ENCODE data around the gene KRTAP5-7. TPM values are rescaled to one million over a fixed set of nuclear protein-coding genes. Genes with fewer than 3 reads are reported as not detected.

Gene KRTAP5-7
- total and polyA plus RNA-seq, 2 of the 8 experiments (the other 6 are each of a cell fraction or from before 2014, with no cell fraction given), result not detected

GRCh38 chr11:71505001-71505400 is 22.1 kb upstream of the KRTAP5-7 start:
- WGBS, 2 experiments (ENCODE audit: extremely low coverage in 1 of 2, insufficient coverage in 1 of 2, insufficient read length in 1 of 2, insufficient replicate concordance in 2 of 2, low coverage in 1 of 2, low lambda C conversion rate in 2 of 2, missing lambda C conversion rate in 1 of 2), result 94% methylated on average over 2 of the region's 2 CpGs; no CpG with 5 or more reads in 1 of the 2 experiments
- H4K91ac ChIP-seq (replicated peaks; ENCODE audit: insufficient read length, low read length), result no peak overlapping the region
- no peaks in the 10 kb centered on the region for H3K27me3 ChIP-seq (replicated peaks in 1 of 4; ENCODE audit: control insufficient read depth in 3 of 4, extremely low read depth in 1 of 4, insufficient read depth in 3 of 4, low read length in 3 of 4)

More at GRCh38 chr11:71505001-71505400, 22.1 kb upstream of the KRTAP5-7 start:
- no peak overlapping the region for H2BK5ac ChIP-seq (ENCODE audit: low read depth, low read length)
- DNase-seq (ENCODE audit: low read depth in 1 of 2, low spot score in 2 of 2), result no peak
- H3K79me2 ChIP-seq (ENCODE audit: control insufficient read depth in 1 of 2, insufficient read depth in 2 of 2, low read length in 2 of 2), result no peaks in the 10 kb centered on the region
- no peak overlapping the region for H3K4me3 ChIP-seq (ENCODE audit: extremely low read depth in 1 of 4, insufficient read depth in 2 of 4, low read depth in 3 of 4, low read length in 4 of 4)
- ChIA-PET CTCF (ENCODE audit: partially characterized antibody) (no interaction called here), POLR2A (ENCODE audit: partially characterized antibody) (interaction anchor here (0.6 kb wide), 1 partner anchor 57 kb away, joined by 3 read pairs; the partner anchor contains the start of gene DHCR7)
- no peak overlapping the region for H2AK5ac ChIP-seq (ENCODE audit: low read depth, low read length)
- H3K4ac ChIP-seq (replicated peaks; ENCODE audit: insufficient read length, low read depth, low read length), result no peak overlapping the region
- H3K14ac ChIP-seq (ENCODE audit: insufficient read length), result no peak overlapping the region
- H3K56ac ChIP-seq (replicated peaks; ENCODE audit: insufficient read length, low read depth, low read length), result no peak overlapping the region
- no peak overlapping the region for H3K4me2 ChIP-seq (ENCODE audit: insufficient read depth in 1 of 2, low read depth in 2 of 2, low read length in 2 of 2)
- H3K9me3 ChIP-seq (ENCODE audit: insufficient read depth in 2 of 2, low read depth in 1 of 2, low read length in 1 of 2), result peaks cover 8 to 13% of the 10 kb centered on the region in 2 experiments
- peaks cover 0 to 8% (median 5%) of the 10 kb centered on the region in 4 experiments; a peak in 5 of 7 replicates for H3K4me1 ChIP-seq (replicated peaks in 1 of 4; ENCODE audit: control insufficient read depth in 3 of 4, insufficient read depth in 4 of 4, low read length in 3 of 4)
- no peak overlapping the region for H2AFZ ChIP-seq (ENCODE audit: low read length)
- no peak overlapping the region for H4K5ac ChIP-seq (ENCODE audit: insufficient read length, low read depth, low read length)
- no peak overlapping the region for H2BK20ac ChIP-seq (ENCODE audit: low read length)
- no peaks in the 10 kb centered on the region for H3K79me1 ChIP-seq (ENCODE audit: low read depth, low read length)
- no peaks in the 10 kb centered on the region for H3K23me2 ChIP-seq (ENCODE audit: low read depth, low read length)
- H4K8ac ChIP-seq (ENCODE audit: extremely low read depth, insufficient read depth, low read length), result no peak overlapping the region
- H3K9ac ChIP-seq (replicated peaks in 1 of 4; ENCODE audit: extremely low read depth in 1 of 4, low read depth in 3 of 4, low read length in 3 of 4), result no peak overlapping the region
- H2BK15ac ChIP-seq (ENCODE audit: low read length), result no peak overlapping the region
- no peak for FAIRE-seq
- no peak overlapping the region for H2BK120ac ChIP-seq (replicated peaks; ENCODE audit: low read depth, low read length)
- peaks cover 0 to 9% (median 0%) of the 10 kb centered on the region in 4 experiments; a peak in 3 of 8 replicates for H3K36me3 ChIP-seq (ENCODE audit: control insufficient read depth in 2 of 4, insufficient read depth in 4 of 4, low read length in 3 of 4)
- H4K20me1 ChIP-seq (replicated peaks in 1 of 2; ENCODE audit: control insufficient read depth in 1 of 2, insufficient read depth in 2 of 2, low read length in 2 of 2), result no peaks in the 10 kb centered on the region
- no peak overlapping the region for H3K23ac ChIP-seq (ENCODE audit: insufficient read length)
- no peak overlapping the region for H3K27ac ChIP-seq (ENCODE audit: low read depth, low read length)
- TF ChIP-seq TAF1 (IDR thresholded peaks at IDR 0.05; ENCODE audit: low read depth, low read length) (no peak), RFX5 (IDR thresholded peaks at IDR 0.05; ENCODE audit: borderline replicate concordance, low read depth, low read length) (no peak), SIN3A (conservative IDR thresholded peaks at IDR 0.05 in 1 of 2, IDR thresholded peaks at IDR 0.05 in 1 of 2; ENCODE audit: low read depth in 1 of 2, low read length in 2 of 2) (no peak), FOSL1 (IDR thresholded peaks at IDR 0.05; ENCODE audit: insufficient read depth, low read depth, low read length) (no peak), EGR1 (IDR thresholded peaks at IDR 0.05; ENCODE audit: borderline replicate concordance, low read depth, low read length) (no peak)
- H2BK12ac ChIP-seq (ENCODE audit: low read depth, low read length), result no peak overlapping the region
- H3K18ac ChIP-seq (ENCODE audit: extremely low read depth, low read length), result no peak overlapping the region
